NCI-H128 (cell line): ENCODE measurements around the gene ZNF124.

Source experiments
- DNase-seq: peaks from one replicate; lab custom pipeline; 2025; ENCODE audit not compliant: unreplicated experiment; lab: John Stamatoyannopoulos, UW

ZNF124 gene

DNA sequence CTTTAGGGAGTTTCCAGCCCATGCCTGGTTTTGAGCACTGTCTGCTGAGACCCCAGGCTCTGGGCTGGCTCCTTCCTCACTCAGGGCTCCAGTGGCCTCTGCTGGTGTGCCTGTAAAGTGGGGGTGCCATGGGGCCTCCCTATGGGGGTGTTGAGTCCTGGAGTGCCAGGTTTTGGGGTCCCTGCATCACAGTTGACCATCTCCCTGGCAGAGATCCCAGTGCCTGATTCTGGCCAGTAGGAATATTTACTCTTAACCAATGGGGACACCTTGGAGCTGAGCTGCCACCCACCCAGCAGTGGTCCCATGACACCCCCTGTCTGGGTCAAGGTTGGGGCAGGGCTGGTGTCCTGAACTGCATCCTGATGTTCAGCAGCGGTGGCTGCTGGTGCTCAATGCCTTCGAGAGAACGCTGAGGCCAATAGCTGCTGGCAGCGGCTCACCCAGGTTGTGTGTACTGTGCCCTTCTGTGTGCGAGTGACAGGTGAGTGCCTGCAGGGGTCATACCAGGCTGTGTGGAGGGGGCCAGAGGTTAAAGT is 58.0 kb downstream of the ZNF124 start:
- no peak for DNase-seq

- DNase-seq = no peak
Observed at GRCh38 chr1:247113094-247113497, 58.7 kb downstream of the ZNF124 start.

DNA sequence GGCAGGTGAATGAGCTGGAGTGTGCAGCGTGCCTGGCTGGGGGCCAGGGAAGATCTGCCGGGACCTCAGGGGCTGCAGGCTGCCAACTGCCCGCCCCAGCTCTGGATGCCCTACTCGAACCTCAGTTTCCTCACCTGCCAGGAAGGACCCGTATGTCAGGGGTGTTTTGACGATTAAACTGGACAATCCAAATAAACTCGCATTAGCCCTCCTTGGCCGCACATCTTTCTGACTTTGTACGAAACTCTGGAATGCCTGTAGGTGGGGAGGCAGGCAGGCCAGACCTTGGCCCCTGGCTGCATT is 59.4 kb downstream of the ZNF124 start:
- DNase-seq = no peak

- DNase-seq = no peak
Observed at GRCh38 chr1:247111700-247112478, 59.9 kb downstream of the ZNF124 start.

DNA sequence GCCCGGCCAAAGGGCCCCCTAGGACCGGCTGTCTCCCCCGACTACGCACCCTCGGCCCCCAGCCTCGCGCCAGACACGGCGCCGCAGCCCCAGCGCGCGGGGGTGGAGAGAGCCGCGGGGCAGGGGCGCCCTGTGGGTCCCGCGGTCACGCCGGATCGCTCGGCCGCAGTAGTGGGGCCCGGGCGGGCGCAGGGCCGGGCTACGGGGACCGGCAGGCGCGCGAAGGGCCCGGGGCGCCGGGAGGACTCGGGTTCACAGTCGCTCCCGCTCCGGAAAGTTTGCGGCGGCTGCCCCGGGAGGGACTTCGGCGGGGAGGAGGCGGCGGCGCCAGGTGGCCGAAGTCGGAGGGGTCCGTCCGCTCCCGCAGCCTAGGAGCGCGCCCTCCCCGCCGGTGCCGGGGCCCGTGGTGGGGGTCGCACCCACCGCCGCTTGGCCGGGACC is 60.5 kb downstream of the ZNF124 start:
- no peak for DNase-seq

- DNase-seq = no peak
Observed at GRCh38 chr1:247110627-247111258, 61.1 kb downstream of the ZNF124 start.

DNA sequence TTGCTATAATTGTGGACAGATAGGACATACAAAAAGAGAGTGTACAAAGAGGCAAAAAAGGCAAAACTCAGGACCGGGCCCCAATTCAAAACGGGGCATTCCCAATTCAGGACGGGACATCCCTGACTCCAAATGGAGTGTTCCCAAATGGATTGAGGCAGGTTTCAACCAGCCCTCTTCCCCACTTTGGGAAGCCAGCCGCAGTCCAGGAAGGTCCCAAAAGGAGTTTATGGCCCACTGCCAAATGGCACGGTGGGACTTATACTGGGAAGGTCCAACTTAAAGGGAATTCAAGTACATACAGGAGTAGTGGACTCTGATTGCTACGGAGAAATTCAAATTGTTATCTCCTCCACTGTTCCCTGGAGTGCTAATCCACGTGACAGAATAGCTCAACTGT is 64.1 kb downstream of the ZNF124 start:
- DNase-seq = no peak

- DNase-seq = no peak
Observed at GRCh38 chr1:247105966-247106365, 65.9 kb downstream of the ZNF124 start.
